ENCODE data around the gene TOMM7. TPM values are rescaled to one million over a fixed set of nuclear protein-coding genes. Genes with fewer than 3 reads are reported as not detected.
"Not testable (repeated sequence)": the region's sequence is repeated elsewhere in the genome, so short reads cannot be mapped to it uniquely, and the experiment has no call there.

TOMM7 gene
- total RNA-seq, 4 donors from 2014 or later = 73.2 to 217 (median 126) TPM

DNA sequence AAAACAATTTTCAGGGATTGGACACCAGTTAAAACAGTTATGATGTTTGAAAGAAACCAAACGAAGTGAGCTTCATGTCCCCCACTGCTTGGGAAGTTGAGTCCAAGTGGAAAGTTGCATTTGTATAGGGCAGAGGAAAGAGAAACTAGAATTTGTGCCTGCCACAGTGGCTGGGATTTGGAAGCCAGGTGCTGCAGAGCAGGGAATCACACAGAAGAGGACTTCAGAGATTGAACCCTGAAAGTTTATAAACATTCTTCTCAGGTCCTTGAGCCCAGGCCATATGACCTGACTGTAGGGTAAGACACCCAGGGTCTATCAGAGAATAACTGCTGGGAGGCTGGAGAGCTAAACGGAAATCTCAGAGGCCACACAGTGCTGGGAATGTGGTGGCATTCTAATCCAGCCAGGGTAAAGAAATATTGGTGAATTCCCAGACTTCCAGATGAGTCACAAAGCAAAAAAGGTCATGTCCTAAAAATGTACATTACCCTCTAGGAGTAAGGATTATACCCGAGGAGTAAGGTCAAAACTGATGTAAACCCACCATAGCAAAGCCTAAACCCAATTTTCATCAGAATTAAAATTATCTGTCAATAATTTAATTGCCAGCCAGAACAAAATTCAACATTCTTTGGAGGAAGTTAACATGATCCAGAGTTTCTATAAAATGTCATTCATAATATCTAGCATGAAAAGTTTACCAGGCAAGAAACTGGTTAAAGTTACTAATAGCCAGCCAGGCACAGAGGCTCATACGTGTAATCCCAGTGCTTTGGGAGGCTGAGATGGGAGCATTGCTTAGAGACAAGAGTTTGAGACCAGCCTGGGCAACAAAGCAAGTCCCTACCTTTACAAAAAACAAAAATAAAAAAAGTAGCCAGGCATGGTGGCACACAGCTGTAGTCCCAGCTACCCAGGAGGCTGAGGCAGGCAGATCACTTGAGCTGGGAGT lies 31.2 kb downstream of the TOMM7 start:
- H3K4me3 ChIP-seq = no peak overlapping the region
- intact Hi-C loops (cut with DNase I) = no loop called here
- 34 to 50% methylated on average over 4 of the region's 4 CpGs for WGBS, 2 donors
- TF ChIP-seq, protein P1, sequence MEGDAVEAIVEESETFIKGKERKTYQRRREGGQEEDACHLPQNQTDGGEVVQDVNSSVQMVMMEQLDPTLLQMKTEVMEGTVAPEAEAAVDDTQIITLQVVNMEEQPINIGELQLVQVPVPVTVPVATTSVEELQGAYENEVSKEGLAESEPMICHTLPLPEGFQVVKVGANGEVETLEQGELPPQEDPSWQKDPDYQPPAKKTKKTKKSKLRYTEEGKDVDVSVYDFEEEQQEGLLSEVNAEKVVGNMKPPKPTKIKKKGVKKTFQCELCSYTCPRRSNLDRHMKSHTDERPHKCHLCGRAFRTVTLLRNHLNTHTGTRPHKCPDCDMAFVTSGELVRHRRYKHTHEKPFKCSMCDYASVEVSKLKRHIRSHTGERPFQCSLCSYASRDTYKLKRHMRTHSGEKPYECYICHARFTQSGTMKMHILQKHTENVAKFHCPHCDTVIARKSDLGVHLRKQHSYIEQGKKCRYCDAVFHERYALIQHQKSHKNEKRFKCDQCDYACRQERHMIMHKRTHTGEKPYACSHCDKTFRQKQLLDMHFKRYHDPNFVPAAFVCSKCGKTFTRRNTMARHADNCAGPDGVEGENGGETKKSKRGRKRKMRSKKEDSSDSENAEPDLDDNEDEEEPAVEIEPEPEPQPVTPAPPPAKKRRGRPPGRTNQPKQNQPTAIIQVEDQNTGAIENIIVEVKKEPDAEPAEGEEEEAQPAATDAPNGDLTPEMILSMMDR (IDR thresholded peaks at IDR 0.05) = no peak
- TF ChIP-seq POLR2A (IDR thresholded peaks at IDR 0.05) = no peak
- H3K9me3 ChIP-seq = no peaks in the 10 kb centered on the region
- DNase-seq = no peak
- H3K27me3 ChIP-seq = no peaks in the 10 kb centered on the region
- H3K4me1 ChIP-seq = no peaks in the 10 kb centered on the region
- no peaks in the 10 kb centered on the region for H3K36me3 ChIP-seq
- no peak overlapping the region for H3K27ac ChIP-seq

DNA sequence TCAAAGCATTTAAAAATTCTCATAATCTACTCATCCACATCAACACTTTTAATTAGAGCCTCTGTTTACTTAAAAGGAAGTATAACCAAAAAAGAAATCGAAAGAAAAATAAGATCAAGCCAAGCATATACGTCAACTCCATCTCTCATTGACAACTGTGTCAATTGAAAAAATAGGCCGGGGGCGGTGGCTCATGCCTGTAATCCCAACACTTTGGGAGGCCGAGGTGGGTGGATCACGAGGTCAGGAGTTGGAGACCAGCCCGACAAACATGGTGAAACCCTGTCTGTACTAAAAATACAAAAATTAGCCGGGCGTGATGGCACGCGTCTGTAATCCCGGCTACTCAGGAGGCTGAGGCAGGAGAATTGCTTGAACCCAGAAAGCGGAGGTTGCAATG lies 32.0 kb downstream of the TOMM7 start:
- H3K4me3 ChIP-seq; H3K9me3 ChIP-seq; H3K27ac ChIP-seq; intact Hi-C loops (cut with DNase I); H3K36me3 ChIP-seq; H3K27me3 ChIP-seq; H3K4me1 ChIP-seq; DNase-seq: not testable (repeated sequence)
- 70 to 77% methylated on average over 13 of the region's 13 CpGs for WGBS, 2 donors

DNA sequence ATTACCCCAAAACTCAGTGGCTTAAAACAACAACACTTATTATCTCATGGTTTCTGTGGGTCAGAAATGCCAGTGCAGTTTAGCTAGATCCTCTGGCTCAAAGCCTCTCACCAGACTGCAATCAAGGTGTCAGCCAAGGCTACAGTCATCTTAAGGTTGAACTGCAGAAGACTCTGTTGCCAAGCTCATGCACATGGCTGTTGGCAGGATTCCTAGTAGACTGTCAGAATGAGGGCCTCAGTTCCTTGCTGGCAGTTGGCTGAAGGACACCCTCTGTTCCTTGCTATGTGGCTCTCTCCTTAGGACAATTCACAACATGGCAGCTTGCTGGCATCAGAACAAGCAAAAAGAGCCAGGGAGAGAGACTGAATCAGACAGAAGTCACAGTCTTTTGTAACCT lies 34.7 kb downstream of the TOMM7 start:
- intact Hi-C loops (cut with DNase I) = no loop called here

DNA sequence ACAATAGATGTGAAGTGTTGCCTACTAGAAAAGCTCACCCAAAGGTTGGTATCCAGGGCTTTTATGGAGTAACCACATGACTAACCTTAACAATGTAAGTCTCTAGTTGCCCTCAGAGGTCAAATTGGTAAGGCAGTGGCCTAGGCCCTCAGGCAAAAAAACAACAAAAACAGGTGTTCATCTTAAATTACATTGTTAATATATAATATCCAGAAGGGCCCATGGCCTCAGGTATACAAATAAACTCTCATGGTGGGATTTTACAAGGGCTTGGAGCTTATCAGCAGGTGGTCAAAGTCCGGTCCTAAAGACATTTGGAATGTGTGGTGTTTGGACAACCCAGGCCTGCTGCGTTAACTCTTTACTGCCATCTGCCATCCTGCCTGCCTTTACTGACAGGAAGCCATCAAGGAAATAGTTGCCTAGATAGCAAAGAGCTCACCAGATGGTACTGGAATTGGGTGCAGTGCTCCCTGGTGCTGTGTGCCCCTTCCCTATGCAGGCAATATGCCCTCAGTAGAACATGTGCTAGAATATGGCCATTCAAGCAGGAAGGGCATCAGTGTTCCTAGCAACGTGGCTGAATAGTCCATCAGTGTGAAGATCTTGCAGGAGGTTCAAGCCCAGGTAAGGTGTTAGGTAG lies 36.2 kb downstream of the TOMM7 start:
- 54 to 59% methylated on average over 3 of the region's 3 CpGs for WGBS, 2 donors
- H3K27me3 ChIP-seq = no peaks in the 10 kb centered on the region
- no peak for DNase-seq
- no peak overlapping the region for H3K27ac ChIP-seq
- intact Hi-C loops (cut with DNase I) = no loop called here
- H3K36me3 ChIP-seq = no peaks in the 10 kb centered on the region
- peaks cover 0 to 5% (median 0%) of the 10 kb centered on the region in 3 donors for H3K4me1 ChIP-seq
- H3K9me3 ChIP-seq = no peaks in the 10 kb centered on the region
- H3K4me3 ChIP-seq = no peak overlapping the region
- no peak for TF ChIP-seq POLR2A (IDR thresholded peaks at IDR 0.05)
- TF ChIP-seq, protein P1 (IDR thresholded peaks at IDR 0.05) = no peak

More for the DNA sequence above, 34.7 kb downstream of the TOMM7 start:
- no peaks in the 10 kb centered on the region for H3K9me3 ChIP-seq
- no peak overlapping the region for H3K27ac ChIP-seq
- no peaks in the 10 kb centered on the region for H3K36me3 ChIP-seq
- no peak for TF ChIP-seq POLR2A (IDR thresholded peaks at IDR 0.05)
- TF ChIP-seq, protein P1 (IDR thresholded peaks at IDR 0.05) = no peak
- no peaks in the 10 kb centered on the region for H3K4me1 ChIP-seq
- no peak overlapping the region for H3K4me3 ChIP-seq
- no peak for DNase-seq
- no peaks in the 10 kb centered on the region for H3K27me3 ChIP-seq

DNA sequence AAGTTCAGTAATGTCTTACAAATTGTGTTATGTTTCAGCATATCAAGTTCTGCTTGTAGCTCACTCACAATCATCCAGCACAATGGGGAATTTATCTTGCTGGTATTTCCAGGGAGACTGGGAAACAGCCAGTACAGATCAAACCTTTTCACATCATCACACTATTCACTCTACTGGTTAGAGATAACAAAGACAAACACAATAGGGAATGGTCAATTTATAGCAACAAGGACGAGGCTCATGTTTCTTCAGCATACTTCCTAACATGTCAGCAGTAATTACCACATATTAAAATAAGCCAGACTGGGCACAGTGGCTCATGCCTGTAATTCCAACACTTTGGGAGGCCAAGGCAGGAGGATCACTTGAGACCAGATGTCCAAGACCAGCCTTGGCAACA lies 38.3 kb downstream of the TOMM7 start:
- TF ChIP-seq, protein P1 (IDR thresholded peaks at IDR 0.05) = no peak
- no peak for TF ChIP-seq POLR2A (IDR thresholded peaks at IDR 0.05)
- Histone ChIP-seq H3K4me1 (peaks cover 0 to 8% (median 0%) of the 10 kb centered on the region in 3 donors), H3K36me3 (no peaks in the 10 kb centered on the region), H3K27ac (no peak overlapping the region), H3K27me3 (no peaks in the 10 kb centered on the region), H3K9me3 (no peaks in the 10 kb centered on the region), H3K4me3 (no peak overlapping the region)
- no peak for DNase-seq
- intact Hi-C loops (cut with DNase I) = loop anchor here (5.0 kb wide), 1 partner anchor 227 kb away; no protein-coding TSS in a partner anchor
- 40 to 47% methylated on average over 1 of the region's 1 CpG for WGBS, 2 donors
